Hepatocyte (in vitro differentiated cells): ENCODE measurements around the gene FUT9. TPM values are rescaled to one million over a fixed set of nuclear protein-coding genes. Genes with fewer than 3 reads are reported as not detected.

ENCODE experiments used
- DNase-seq: peaks from one replicate; pipeline ENCODE4 v3.0.0-alpha.2; 2016; ENCODE audit warnings: low spot score
- H2AFZ ChIP-seq: fragments of 200-600 bp; sonication (generic); 2 replicates; pipeline ENCODE4 v1.6.0; 2016; ENCODE audit warnings: antibody characterized with exemption, mild to moderate bottlenecking
- H3K27ac ChIP-seq: fragments of 200-600 bp; sonication (generic); 2 replicates; pipeline ENCODE4 v1.5.1; 2016; ENCODE audit warnings: mild to moderate bottlenecking
- H3K27me3 ChIP-seq: fragments of 200-600 bp; sonication (generic); 2 replicates; pipeline ENCODE4 v1.6.1; 2016
- H3K36me3 ChIP-seq: fragments of 200-600 bp; sonication (generic); replicated peaks from 2 replicates; pipeline ENCODE4 v1.5.1; 2016; ENCODE audit warnings: low read depth; ENCODE audit not compliant: insufficient read depth
- H3K4me1 ChIP-seq: fragments of 200-600 bp; sonication (generic); 2 replicates; pipeline ENCODE4 v1.5.1; 2016; ENCODE audit warnings: mild to moderate bottlenecking, moderate library complexity; ENCODE audit not compliant: insufficient read depth
- H3K4me2 ChIP-seq: fragments of 200-600 bp; sonication (generic); 2 replicates; pipeline ENCODE4 v1.6.0; 2016
- H3K4me3 ChIP-seq: fragments of 200-600 bp; sonication (generic); 2 replicates; pipeline ENCODE4 v1.5.1; 2016; ENCODE audit warnings: mild to moderate bottlenecking
- H3K79me2 ChIP-seq: fragments of 200-600 bp; sonication (generic); 2 replicates; pipeline ENCODE4 v1.6.0; 2017; ENCODE audit warnings: mild to moderate bottlenecking
- H3K9me2 ChIP-seq: fragments of 200-600 bp; sonication (generic); replicated peaks from 2 replicates; pipeline ENCODE4 v1.6.0; 2017; ENCODE audit warnings: mild to moderate bottlenecking; ENCODE audit not compliant: insufficient read depth
- H3K9me3 ChIP-seq: fragments of 200-600 bp; sonication (generic); 2 replicates; pipeline ENCODE4 v1.5.1; 2016; ENCODE audit warnings: low read depth, mild to moderate bottlenecking
- H4K20me1 ChIP-seq: fragments of 200-600 bp; sonication (generic); 2 replicates; pipeline ENCODE4 v1.6.0; 2016; ENCODE audit warnings: mild to moderate bottlenecking; ENCODE audit not compliant: insufficient read depth, poor library complexity, severe bottlenecking
- EZH2 ChIP-seq: fragments of 200-600 bp; sonication (generic); IDR thresholded peaks from 2 replicates; pipeline ENCODE4 v1.6.1; 2016; ENCODE audit warnings: antibody characterized with exemption, mild to moderate bottlenecking, borderline replicate concordance
- EZH2phosphoT487 ChIP-seq: fragments of 200-600 bp; sonication (generic); IDR thresholded peaks from one replicate; pipeline ENCODE4 v1.6.1; 2018; ENCODE audit warnings: antibody characterized with exemption, mild to moderate bottlenecking, low read depth, moderate library complexity; ENCODE audit not compliant: unreplicated experiment, severe bottlenecking
- WGBS: methylation state at CpG from one replicate; pipeline ENCODE4 v1.1.6; 2016; ENCODE audit warnings: low lambda C conversion rate; ENCODE audit errors: missing lambda C conversion rate; 5-methylcytosine and 5-hydroxymethylcytosine counted together
- polyA plus RNA-seq: library from polyadenylated mRNA; unstranded; fragments of >200 nt; fragmentation: Nextera tagmentation; extraction: Ambion mirVana; gene quantifications from 2 replicates; pipeline ENCODE4 v1.2.1, GENCODE V29; 2016
- total RNA-seq: library from RNA; depleted of rRNA; stranded (reverse); fragments of >200 nt; gene quantifications from 2 replicates; pipeline ENCODE4 v1.2.3, GENCODE V29; 2014
- TF ChIP-seq, protein P1 (sequence below): fragments of 200-600 bp; sonication (generic); IDR thresholded peaks from 2 replicates; pipeline ENCODE4 v1.5.1; 2016; ENCODE audit warnings: antibody characterized with exemption, mild to moderate bottlenecking; ENCODE audit not compliant: poor library complexity

Gene FUT9
- total and polyA plus RNA-seq, 2 experiments from 2014 or later, result 0.24 to 0.87 TPM

DNA sequence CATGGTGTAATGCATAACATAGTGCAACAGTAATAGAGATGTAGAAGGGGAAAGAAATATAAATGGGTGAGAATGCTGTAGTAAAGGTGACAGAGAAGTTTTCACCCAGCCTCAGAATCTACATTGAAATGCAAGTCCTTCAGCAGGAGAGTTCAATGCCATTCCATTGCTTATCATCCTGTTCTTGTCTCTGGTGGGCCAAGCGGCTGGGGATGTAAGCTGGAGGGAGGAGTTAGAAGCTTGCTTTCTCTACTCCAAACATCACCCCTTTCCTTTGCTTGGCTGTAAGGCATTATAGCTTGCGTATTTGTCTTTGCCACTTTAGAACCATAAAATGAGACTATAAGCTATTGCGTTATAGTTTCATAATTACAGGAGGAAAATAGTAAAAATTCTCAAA is 2.2 kb upstream of the FUT9 start:
- 83% methylated on average over 3 of the region's 3 CpGs for WGBS
- Histone ChIP-seq H3K4me3 (no peak overlapping the region), H3K9me2 (no peaks in the 10 kb centered on the region), H3K27me3 (peaks cover 49% of the 10 kb centered on the region), H3K79me2 (no peaks in the 10 kb centered on the region), H3K4me2 (no peak overlapping the region), H3K36me3 (no peaks in the 10 kb centered on the region), H3K27ac (no peak overlapping the region), H2AFZ (no peak overlapping the region), H3K4me1 (no peaks in the 10 kb centered on the region), H4K20me1 (no peaks in the 10 kb centered on the region), H3K9me3 (no peaks in the 10 kb centered on the region)
- DNase-seq, result no peak
- TF ChIP-seq, protein P1, sequence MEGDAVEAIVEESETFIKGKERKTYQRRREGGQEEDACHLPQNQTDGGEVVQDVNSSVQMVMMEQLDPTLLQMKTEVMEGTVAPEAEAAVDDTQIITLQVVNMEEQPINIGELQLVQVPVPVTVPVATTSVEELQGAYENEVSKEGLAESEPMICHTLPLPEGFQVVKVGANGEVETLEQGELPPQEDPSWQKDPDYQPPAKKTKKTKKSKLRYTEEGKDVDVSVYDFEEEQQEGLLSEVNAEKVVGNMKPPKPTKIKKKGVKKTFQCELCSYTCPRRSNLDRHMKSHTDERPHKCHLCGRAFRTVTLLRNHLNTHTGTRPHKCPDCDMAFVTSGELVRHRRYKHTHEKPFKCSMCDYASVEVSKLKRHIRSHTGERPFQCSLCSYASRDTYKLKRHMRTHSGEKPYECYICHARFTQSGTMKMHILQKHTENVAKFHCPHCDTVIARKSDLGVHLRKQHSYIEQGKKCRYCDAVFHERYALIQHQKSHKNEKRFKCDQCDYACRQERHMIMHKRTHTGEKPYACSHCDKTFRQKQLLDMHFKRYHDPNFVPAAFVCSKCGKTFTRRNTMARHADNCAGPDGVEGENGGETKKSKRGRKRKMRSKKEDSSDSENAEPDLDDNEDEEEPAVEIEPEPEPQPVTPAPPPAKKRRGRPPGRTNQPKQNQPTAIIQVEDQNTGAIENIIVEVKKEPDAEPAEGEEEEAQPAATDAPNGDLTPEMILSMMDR, result no peak
- no peak for TF ChIP-seq EZH2
- TF ChIP-seq EZH2phosphoT487, result no peak

DNA sequence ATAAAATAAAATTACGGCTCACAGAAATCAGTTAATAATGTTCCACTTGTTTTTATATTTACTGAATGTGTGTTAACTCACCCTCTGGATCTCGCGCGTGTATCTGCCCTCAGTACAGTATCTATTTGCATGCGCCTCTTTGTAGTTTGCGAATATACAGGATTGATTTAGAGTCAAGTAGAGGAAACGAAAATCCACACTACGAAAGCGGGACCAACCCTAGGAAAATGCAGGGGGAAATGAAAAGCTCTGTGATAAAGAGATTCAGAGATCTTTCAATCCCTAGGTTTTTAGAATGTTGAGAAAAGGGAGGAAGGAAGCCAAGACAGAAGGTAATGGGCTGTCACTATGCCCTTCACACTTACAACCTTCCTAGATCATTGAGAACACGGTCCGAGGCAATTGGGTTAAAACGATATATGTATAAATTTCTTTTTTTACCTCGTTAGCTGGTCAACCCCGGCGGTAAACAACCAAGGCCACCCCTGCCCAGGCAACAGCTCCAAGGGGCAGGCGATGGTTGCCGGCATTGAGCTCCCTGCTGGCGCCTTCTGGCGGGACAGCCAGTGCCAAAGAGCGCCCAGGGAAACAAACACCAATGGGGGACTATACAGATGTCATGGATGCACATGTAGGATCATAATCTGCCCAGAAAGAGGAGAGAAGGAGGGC is 792 bp upstream of the FUT9 start:
- Histone ChIP-seq H3K27ac (no peak overlapping the region), H3K27me3 (peaks cover 49% of the 10 kb centered on the region), H4K20me1 (no peaks in the 10 kb centered on the region), H3K36me3 (no peaks in the 10 kb centered on the region), H3K4me3 (peak overlapping the region; percentile 64), H3K4me2 (peak overlapping the region; percentile 90), H3K9me2 (no peaks in the 10 kb centered on the region), H3K9me3 (no peaks in the 10 kb centered on the region), H3K79me2 (no peaks in the 10 kb centered on the region), H2AFZ (peak overlapping the region; percentile 66), H3K4me1 (no peaks in the 10 kb centered on the region)
- TF ChIP-seq EZH2, result no peak
- no peak for TF ChIP-seq EZH2phosphoT487
- TF ChIP-seq, protein P1, result no peak
- 14% methylated on average over 20 of the region's 20 CpGs for WGBS
- DNase-seq, result no peak

- TF ChIP-seq, protein P1, result no peak
- TF ChIP-seq EZH2phosphoT487 (no peak), EZH2 (no peak)
- no peak for DNase-seq
- H3K4me2 ChIP-seq, result peak overlapping the region; percentile 90
- no peaks in the 10 kb centered on the region for H3K4me1 ChIP-seq
- no peaks in the 10 kb centered on the region for H3K9me3 ChIP-seq
- no peak overlapping the region for H3K27ac ChIP-seq
- H3K9me2 ChIP-seq, result no peaks in the 10 kb centered on the region
- no peak overlapping the region for H3K4me3 ChIP-seq
- no peaks in the 10 kb centered on the region for H3K79me2 ChIP-seq
- no peaks in the 10 kb centered on the region for H4K20me1 ChIP-seq
- 10% methylated on average over 18 of the region's 18 CpGs for WGBS
- peaks cover 49% of the 10 kb centered on the region for H3K27me3 ChIP-seq
- no peaks in the 10 kb centered on the region for H3K36me3 ChIP-seq
- peak overlapping the region; percentile 50 for H2AFZ ChIP-seq
These were observed 728 bp downstream of the FUT9 start for GRCh38 chr6:96016334-96017069.
